Stimulated activated naive B cell treated with anti-CD40 and anti-IgM and Interleukin-4, amounts not matched to agents 10 μg/mL and 1 μg/mL and 100 μg/mL, for 72 hours (primary cell): ENCODE data around the gene AK6.
"Not testable (repeated sequence)": the region's sequence is repeated elsewhere in the genome, so short reads cannot be mapped to it uniquely, and the experiment has no call there.

Source experiments
- ATAC-seq, 2 donors: fragments of 150-1000 bp; cut with Tn5 transposase; replicated peaks; 2 replicates each; pipeline ENCODE4 v1.10.0; 2021; ENCODE audit warnings: moderate library complexity in 1 of 2
- DNase-seq: peaks from one replicate; pipeline ENCODE4 v3.0.0; 2021
- H3K27ac Mint-ChIP-seq: one replicate; pipeline ENCODE4 v1.8.0; 2022; ENCODE audit warnings: mild to moderate bottlenecking, mixed read lengths
- H3K27me3 Mint-ChIP-seq, 2 donors: one replicate each; pipeline ENCODE4 v1.8.0; 2022; ENCODE audit warnings: mixed read lengths in 2 of 2
- H3K36me3 Mint-ChIP-seq, 2 donors: one replicate each; pipeline ENCODE4 v1.8.0; 2022; ENCODE audit warnings: mixed read lengths in 2 of 2, mild to moderate bottlenecking in 1 of 2
- H3K4me1 Mint-ChIP-seq, 2 donors: one replicate each; pipeline ENCODE4 v1.8.0; 2022; ENCODE audit warnings: mixed read lengths in 2 of 2, mild to moderate bottlenecking in 1 of 2
- H3K4me3 Mint-ChIP-seq, 2 donors: one replicate each; pipeline ENCODE4 v1.8.0; 2022; ENCODE audit warnings: mild to moderate bottlenecking in 2 of 2, mixed read lengths in 2 of 2, moderate library complexity in 1 of 2
- H3K9me3 Mint-ChIP-seq, 2 donors: one replicate each; pipeline ENCODE4 v1.8.0; 2022; ENCODE audit warnings: mixed read lengths in 2 of 2, mild to moderate bottlenecking in 1 of 2

Gene AK6

DNA sequence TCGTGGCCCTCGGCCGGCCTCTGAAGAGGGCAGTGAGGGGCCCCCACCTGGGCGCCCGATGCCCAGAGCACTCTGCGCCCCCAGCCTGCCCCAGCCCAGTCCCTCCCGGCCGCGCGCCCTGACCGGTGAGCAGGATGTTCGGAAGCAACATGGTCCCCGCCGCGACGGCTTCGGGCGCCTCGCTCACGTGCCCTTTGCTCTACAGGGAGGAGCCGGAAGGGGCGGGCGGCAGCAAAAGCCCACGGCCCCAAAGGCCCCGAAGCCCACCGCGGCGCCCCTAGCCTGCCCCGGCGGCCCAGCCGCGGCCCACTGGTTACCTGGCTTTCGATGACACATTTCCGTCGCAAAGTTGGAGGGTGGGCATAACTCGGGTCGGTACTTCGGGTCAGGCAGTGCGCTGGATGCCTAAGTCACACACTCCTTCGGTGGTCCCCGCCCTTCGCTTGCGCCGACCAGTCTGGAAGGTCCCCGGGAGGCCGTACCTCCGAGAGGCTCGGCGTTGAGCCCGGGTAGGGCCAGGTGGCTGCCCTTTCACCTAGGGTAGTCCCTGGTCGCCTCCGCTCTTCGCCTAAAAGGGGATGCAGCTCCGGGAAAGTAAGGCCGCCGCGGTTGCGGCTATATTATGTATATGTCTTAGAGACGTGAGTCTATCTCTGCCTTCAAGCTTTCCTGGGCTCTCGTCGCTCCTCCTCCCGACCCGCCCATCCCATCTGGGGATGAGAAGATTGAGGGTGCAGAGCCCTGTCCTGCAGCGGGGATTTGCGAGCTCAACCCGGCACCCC, at the start of gene AK6, which contains the start of the genes RAD17 and TAF9:
Gene AK6, minus strand, starts transcription at position 181 of the 782 bp plus-strand sequence. Its CDS starts 30 bp downstream, at position 151.
Gene RAD17, plus strand, starts transcription at position 479 of the 782 bp plus-strand sequence. CDS start 2,391 bp downstream, outside the sequence.
Gene TAF9, minus strand, starts transcription at position 181 of the 782 bp plus-strand sequence. CDS start 3,783 bp downstream, outside the sequence.
- DNase-seq (peak; percentile 93), ATAC-seq (peak; percentile 94 to 97)
- H3K4me1 Mint-ChIP-seq, result peaks cover 16 to 17% of the 10 kb centered on the region in 2 donors
- H3K36me3 Mint-ChIP-seq, result peaks cover 6 to 22% of the 10 kb centered on the region in 2 donors
- no peaks in the 10 kb centered on the region for H3K9me3 Mint-ChIP-seq
- peak within 1 kb of the TSS; percentile 100 for H3K27ac Mint-ChIP-seq
- H3K27me3 Mint-ChIP-seq, result no peaks in the 10 kb centered on the region
- peak within 1 kb of the TSS; percentile 91 to 94 for H3K4me3 Mint-ChIP-seq

DNA sequence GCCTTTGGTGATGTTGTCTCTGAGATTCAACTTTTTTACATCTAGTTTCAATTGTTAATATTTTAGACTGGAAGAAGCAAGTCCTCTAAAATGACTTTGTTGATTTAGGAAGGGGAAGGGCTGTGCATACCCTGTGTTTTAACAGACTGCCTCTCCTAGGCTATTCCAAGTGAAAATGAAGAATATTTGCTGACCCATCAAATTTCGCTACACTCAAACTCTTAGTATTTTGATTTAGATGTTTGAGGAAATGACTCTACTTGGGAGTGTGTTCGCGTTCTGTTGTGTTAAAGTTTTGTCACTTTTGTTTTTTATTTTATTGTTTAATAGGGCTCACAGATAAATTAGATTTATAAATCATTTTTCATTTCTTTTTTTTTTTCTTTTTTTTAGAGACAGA, 49.2 kb upstream of the AK6 start:
- no peak overlapping the region for H3K4me3 Mint-ChIP-seq
- H3K27me3 Mint-ChIP-seq, result no peaks in the 10 kb centered on the region
- no peak for DNase-seq
- H3K4me1 Mint-ChIP-seq, result peaks cover 2 to 6% of the 10 kb centered on the region in 2 donors
- no peak overlapping the region for H3K27ac Mint-ChIP-seq
- ATAC-seq, result no peak
- peaks cover 3% of the 10 kb centered on the region in 2 donors for H3K9me3 Mint-ChIP-seq
- peaks cover 14 to 21% of the 10 kb centered on the region in 2 donors for H3K36me3 Mint-ChIP-seq

GRCh38 chr5:69416699-69417098, 47.4 kb upstream of the AK6 start:
- DNase-seq (no peak), ATAC-seq (no peak)
- Mint-ChIP-seq H3K9me3 (no peaks in the 10 kb centered on the region), H3K36me3 (peaks cover 15 to 18% of the 10 kb centered on the region in 2 donors), H3K27me3 (no peaks in the 10 kb centered on the region), H3K4me3 (no peak overlapping the region), H3K27ac (no peak overlapping the region), H3K4me1 (peaks cover 2 to 6% of the 10 kb centered on the region in 2 donors)

GRCh38 chr5:69416180-69416579, 46.9 kb upstream of the AK6 start:
- DNase-seq (no peak), ATAC-seq (no peak)
- Mint-ChIP-seq H3K27me3 (no peaks in the 10 kb centered on the region), H3K4me1 (peaks cover 2 to 6% of the 10 kb centered on the region in 2 donors), H3K27ac (no peak overlapping the region), H3K4me3 (no peak overlapping the region), H3K36me3 (peaks cover 20 to 23% of the 10 kb centered on the region in 2 donors), H3K9me3 (no peaks in the 10 kb centered on the region)

DNA sequence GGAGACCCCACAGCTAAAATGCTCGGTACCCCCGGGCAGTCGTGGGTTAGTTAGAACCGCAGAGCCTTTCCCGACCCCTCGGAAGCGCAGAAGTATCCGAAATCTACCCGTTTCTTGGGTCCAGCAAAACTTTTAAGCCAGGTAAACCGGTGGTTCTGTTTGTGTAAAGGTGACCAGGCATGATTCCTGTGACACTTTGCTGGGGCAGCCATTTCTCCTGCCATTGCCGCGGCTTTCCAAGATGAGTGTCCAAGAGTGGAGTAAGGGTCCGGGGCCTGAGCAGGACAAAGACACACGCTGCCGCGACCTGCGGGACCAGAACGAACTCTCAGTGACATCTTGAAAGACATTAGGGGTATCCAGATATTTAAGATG, 46.3 kb upstream of the AK6 start:
- H3K36me3 Mint-ChIP-seq, result peaks cover 20 to 23% of the 10 kb centered on the region in 2 donors
- peaks cover 2 to 6% of the 10 kb centered on the region in 2 donors for H3K4me1 Mint-ChIP-seq
- ATAC-seq (no peak), DNase-seq (no peak)
- no peak overlapping the region for H3K27ac Mint-ChIP-seq
- no peaks in the 10 kb centered on the region for H3K27me3 Mint-ChIP-seq
- H3K9me3 Mint-ChIP-seq, result no peaks in the 10 kb centered on the region
- H3K4me3 Mint-ChIP-seq, result peak overlapping the region; percentile 39 to 67

- Mint-ChIP-seq H3K36me3 (peaks cover 20 to 29% of the 10 kb centered on the region in 2 donors), H3K4me1 (peaks cover 2 to 6% of the 10 kb centered on the region in 2 donors), H3K27ac (no peak within 1 kb of the TSS), H3K4me3 (peak within 1 kb of the TSS; percentile 39 to 67), H3K9me3 (no peaks in the 10 kb centered on the region), H3K27me3 (no peaks in the 10 kb centered on the region)
- ATAC-seq (peak; percentile 87 to 91), DNase-seq (peak; percentile 17)
Observed at GRCh38 chr5:69414885-69415583, 45.7 kb upstream of the AK6 start, which contains the start of gene MARVELD2. Gene MARVELD2, plus strand, starts transcription at chr5:69415116. Its CDS starts 4,270 bp downstream, at chr5:69419386.

GRCh38 chr5:69404659-69405330, 35.5 kb upstream of the AK6 start:
- no peak for ATAC-seq
- no peaks in the 10 kb centered on the region for H3K4me1 Mint-ChIP-seq
- DNase-seq, result no peak
- H3K36me3 Mint-ChIP-seq, result peaks cover 30 to 52% of the 10 kb centered on the region in 2 donors
- H3K27ac Mint-ChIP-seq, result no peak overlapping the region
- no peaks in the 10 kb centered on the region for H3K9me3 Mint-ChIP-seq
- H3K27me3 Mint-ChIP-seq, result no peaks in the 10 kb centered on the region
- no peak overlapping the region for H3K4me3 Mint-ChIP-seq

DNA sequence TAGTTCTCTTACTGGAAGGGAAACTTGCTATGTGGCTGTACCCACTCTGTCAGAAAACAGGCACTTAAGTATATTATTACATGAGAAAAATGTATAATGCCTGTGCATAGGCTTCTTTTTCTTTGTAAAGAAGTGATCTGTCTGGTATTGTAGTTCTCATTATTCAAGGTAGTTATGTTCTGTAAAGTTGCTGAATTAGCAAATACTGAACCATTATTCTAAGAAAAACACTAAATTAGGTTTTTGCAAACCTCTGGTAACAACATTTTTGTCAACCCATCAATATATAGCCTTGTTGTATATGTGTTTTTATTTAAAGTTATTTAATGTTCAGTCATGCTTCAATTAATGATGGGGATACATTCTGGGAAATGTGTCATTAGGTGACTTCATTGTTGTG, 9.1 kb upstream of the AK6 start:
- H3K9me3 Mint-ChIP-seq, result no peaks in the 10 kb centered on the region
- DNase-seq, result no peak
- H3K4me3 Mint-ChIP-seq, result no peak overlapping the region
- ATAC-seq, result no peak
- H3K27ac Mint-ChIP-seq, result no peak overlapping the region
- H3K36me3 Mint-ChIP-seq, result peaks cover 16 to 17% of the 10 kb centered on the region in 2 donors
- H3K27me3 Mint-ChIP-seq, result no peaks in the 10 kb centered on the region
- H3K4me1 Mint-ChIP-seq, result peaks cover 9 to 20% of the 10 kb centered on the region in 2 donors

GRCh38 chr5:69374911-69375446, 5.7 kb upstream of the AK6 start:
- Mint-ChIP-seq H3K4me1 (peaks cover 9 to 20% of the 10 kb centered on the region in 2 donors), H3K9me3 (no peaks in the 10 kb centered on the region), H3K27me3 (no peaks in the 10 kb centered on the region), H3K27ac (peak overlapping the region; percentile 89), H3K36me3 (peaks cover 13 to 15% of the 10 kb centered on the region in 2 donors), H3K4me3 (peak overlapping the region; percentile 40 to 46)
- ATAC-seq (peak; percentile 49 to 56), DNase-seq (no peak)

DNA sequence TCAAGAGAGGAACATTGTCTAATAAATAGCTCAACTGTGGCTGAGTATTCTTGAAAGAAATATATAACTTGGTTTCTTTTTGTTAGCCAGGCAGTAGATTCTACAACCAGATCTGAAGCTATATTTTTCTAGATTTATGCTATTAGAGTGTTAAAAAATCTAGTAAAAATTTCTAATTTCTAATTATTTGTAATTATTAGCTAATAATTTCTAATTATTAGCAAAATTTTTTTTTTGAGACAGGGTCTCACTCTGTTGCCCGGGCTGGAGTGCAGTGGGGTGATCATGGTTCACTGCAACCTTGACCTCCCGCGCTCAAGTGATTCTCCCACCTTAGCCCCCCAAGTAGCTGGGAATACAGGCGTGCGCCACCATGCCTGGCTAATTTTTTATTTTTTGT, 3.1 kb upstream of the AK6 start:
- no peak for DNase-seq
- Mint-ChIP-seq H3K9me3 (no peaks in the 10 kb centered on the region), H3K36me3 (peaks cover 15 to 17% of the 10 kb centered on the region in 2 donors), H3K27me3 (no peaks in the 10 kb centered on the region), H3K27ac (peak overlapping the region; percentile 67), H3K4me1 (peaks cover 13 to 28% of the 10 kb centered on the region in 2 donors), H3K4me3 (no peak overlapping the region)
- ATAC-seq, result no peak

- H3K4me3 Mint-ChIP-seq, result peak overlapping the region; percentile 91 to 94
- not testable (repeated sequence) for ATAC-seq, H3K9me3 Mint-ChIP-seq, H3K27me3 Mint-ChIP-seq
- H3K4me1 Mint-ChIP-seq, result peaks cover 18 to 22% of the 10 kb centered on the region in 2 donors
- peaks cover 5 to 22% of the 10 kb centered on the region in 2 donors for H3K36me3 Mint-ChIP-seq
- H3K27ac Mint-ChIP-seq, result peak overlapping the region; percentile 100
- peak; percentile 6 for DNase-seq
Observed at GRCh38 chr5:69370335-69370734, 1.0 kb upstream of the AK6 start.

- peak; percentile 3 to 20 for ATAC-seq
- Mint-ChIP-seq H3K27me3 (no peaks in the 10 kb centered on the region), H3K4me1 (peaks cover 16 to 17% of the 10 kb centered on the region in 2 donors), H3K27ac (peak overlapping the region; percentile 100), H3K4me3 (peak overlapping the region; percentile 91 to 94), H3K36me3 (peaks cover 9 to 20% of the 10 kb centered on the region in 2 donors), H3K9me3 (no peaks in the 10 kb centered on the region)
- DNase-seq, result no peak
Observed at GRCh38 chr5:69368458-69369339, 621 bp downstream of the AK6 start.

DNA sequence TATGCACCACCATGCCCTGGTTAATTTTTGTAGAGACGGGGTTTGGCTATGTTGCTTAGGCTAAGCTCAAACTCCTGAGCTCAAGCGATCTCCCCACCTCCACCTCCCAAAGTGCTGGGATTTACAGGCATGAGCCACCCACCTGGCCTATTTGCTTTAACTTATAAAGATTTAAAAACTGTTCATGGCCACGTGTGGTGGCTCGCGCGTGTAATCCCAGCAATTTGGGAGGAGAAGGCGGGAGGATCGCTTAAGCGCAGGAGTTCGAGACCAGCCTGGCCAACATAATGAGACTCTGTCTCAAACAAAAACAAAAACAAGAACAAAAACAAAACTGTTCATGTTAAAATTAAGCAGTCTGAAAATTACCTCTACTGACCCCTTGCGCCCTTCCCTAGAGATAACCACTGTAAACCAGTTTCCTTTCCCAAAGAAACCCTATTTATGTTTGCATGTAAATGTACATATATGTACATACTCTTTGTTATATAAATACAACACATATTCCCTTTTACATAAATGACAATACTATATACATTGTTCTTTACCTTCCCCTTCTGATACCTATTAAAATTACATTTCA, 1.5 kb downstream of the AK6 start:
- H3K4me1 Mint-ChIP-seq, result peaks cover 16 to 18% of the 10 kb centered on the region in 2 donors
- H3K4me3 Mint-ChIP-seq, result peak overlapping the region; percentile 91 to 94
- peak overlapping the region; percentile 96 for H3K27ac Mint-ChIP-seq
- no peak for ATAC-seq
- no peaks in the 10 kb centered on the region for H3K27me3 Mint-ChIP-seq
- no peaks in the 10 kb centered on the region for H3K9me3 Mint-ChIP-seq
- peaks cover 13 to 28% of the 10 kb centered on the region in 2 donors for H3K36me3 Mint-ChIP-seq
- no peak for DNase-seq
